Measurements from ENCODE around the gene MTMR10.

GRCh38 chr15:30939161-30939560 lies 52.3 kb downstream of the MTMR10 start:
- no peak for TF ChIP-seq CTCF (IDR thresholded peaks at IDR 0.05)
- TF ChIP-seq POLR2A (IDR thresholded peaks at IDR 0.05): no peak
